Thoracic aorta (tissue), 2 donors: ENCODE data around the gene ACTG1. TPM values are rescaled to one million over a fixed set of nuclear protein-coding genes. Genes with fewer than 3 reads are reported as not detected.

Experiments used
- ATAC-seq: fragments of 150-250 bp; one replicate; pipeline ENCODE4 v1.8.0; 2017; ENCODE audit warnings: low read depth; ENCODE audit not compliant: insufficient number of reproducible peaks, low FRiP score
- DNase-seq: peaks from one replicate; pipeline ENCODE4 v3.0.0-alpha.2; 2020; ENCODE audit warnings: low spot score
- H3K27ac ChIP-seq, 2 donors: fragments of 200-600 bp; sonication (generic); 1 replicate in 1 of 2; 2 replicates in 1 of 2; pipeline ENCODE4 v1.5.1; 2016; ENCODE audit warnings: mild to moderate bottlenecking in 2 of 2, moderate library complexity in 2 of 2
- H3K27me3 ChIP-seq: fragments of 200-600 bp; sonication (generic); replicated peaks from 2 replicates; pipeline ENCODE4 v1.6.0; 2016; ENCODE audit warnings: mild to moderate bottlenecking; ENCODE audit not compliant: insufficient read depth
- H3K36me3 ChIP-seq: fragments of 200-600 bp; sonication (generic); one replicate; pipeline ENCODE4 v1.5.1; 2016
- H3K4me1 ChIP-seq, 2 donors: fragments of 200-600 bp; sonication (generic); 1 replicate in 1 of 2; 2 replicates in 1 of 2; pipeline versions ENCODE4 v1.5.1 to v1.6.0; 2016; ENCODE audit warnings: low read depth in 2 of 2, mild to moderate bottlenecking in 1 of 2; ENCODE audit not compliant: control insufficient read depth in 1 of 2
- H3K4me3 ChIP-seq: fragments of 200-600 bp; sonication (generic); 2 replicates; pipeline ENCODE4 v1.5.1; 2016; ENCODE audit warnings: mild to moderate bottlenecking
- H3K9me3 ChIP-seq: fragments of 200-600 bp; sonication (generic); 2 replicates; pipeline ENCODE4 v1.5.1; 2016
- total RNA-seq, 2 donors: library from RNA; depleted of rRNA; stranded (reverse); fragments of >200 nt; gene quantifications; one replicate each; pipeline versions ENCODE4 v1.1.0 to v1.2.3, GENCODE V29; 2016
- TF ChIP-seq, protein P1 (sequence below): fragments of 200-600 bp; sonication (generic); IDR thresholded peaks from one replicate; pipeline ENCODE4 v1.5.1; 2019; ENCODE audit warnings: antibody characterized with exemption

The ACTG1 gene
- total RNA-seq, 2 donors from 2014 or later = 4,421 to 4,935 TPM

DNA sequence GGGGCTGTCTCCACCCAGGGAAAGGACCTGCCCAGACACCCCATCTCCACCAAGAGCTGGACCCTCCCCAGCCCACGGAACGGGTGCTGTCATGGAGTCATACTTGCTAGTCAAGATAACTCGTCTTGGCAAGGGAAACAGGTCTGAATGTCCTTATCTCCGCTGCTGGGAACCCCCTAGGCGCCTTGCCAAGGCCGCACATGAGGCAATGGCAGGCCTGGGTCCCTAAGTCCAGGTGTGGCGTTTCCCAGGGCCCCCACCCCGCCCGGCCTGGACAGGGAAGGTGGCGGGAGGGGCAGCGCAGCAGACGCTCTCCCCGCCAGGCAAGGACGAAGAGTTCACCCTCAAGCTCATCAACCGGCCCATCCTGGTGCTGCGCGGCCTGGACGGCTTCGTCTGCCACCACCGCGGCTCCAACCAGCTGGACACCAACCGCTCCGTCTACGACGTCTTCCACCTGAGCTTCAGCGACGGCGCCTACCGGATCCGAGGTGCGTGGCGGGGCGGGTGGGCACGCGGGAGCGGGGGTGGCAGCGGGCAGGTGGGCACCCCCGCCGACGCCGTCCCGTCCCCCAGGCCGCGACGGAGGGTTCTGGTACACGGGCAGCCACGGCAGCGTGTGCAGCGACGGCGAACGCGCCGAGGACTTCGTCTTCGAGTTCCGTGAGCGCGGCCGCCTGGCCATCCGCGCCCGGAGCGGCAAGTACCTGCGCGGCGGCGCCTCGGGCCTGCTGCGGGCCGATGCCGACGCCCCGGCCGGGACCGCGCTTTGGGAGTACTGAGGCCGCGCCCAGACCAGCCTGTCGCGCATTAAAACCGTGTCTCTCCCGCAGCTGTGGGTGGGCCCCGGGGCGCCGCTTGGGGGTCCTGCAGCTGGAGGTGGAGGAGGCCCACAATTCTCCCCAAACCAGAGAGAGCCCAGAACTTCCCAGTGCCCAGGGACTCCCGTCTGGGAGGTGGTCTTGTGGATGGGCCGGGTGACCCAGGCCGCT is 24.0 kb upstream of the ACTG1 start:
- DNase-seq = no peak
- Histone ChIP-seq H3K4me3 (no peak overlapping the region), H3K4me1 (peaks cover 0 to 4% of the 10 kb centered on the region in 2 donors), H3K27ac (no peak overlapping the region), H3K9me3 (no peaks in the 10 kb centered on the region), H3K27me3 (no peaks in the 10 kb centered on the region), H3K36me3 (peaks cover 14% of the 10 kb centered on the region)
- TF ChIP-seq, protein P1, sequence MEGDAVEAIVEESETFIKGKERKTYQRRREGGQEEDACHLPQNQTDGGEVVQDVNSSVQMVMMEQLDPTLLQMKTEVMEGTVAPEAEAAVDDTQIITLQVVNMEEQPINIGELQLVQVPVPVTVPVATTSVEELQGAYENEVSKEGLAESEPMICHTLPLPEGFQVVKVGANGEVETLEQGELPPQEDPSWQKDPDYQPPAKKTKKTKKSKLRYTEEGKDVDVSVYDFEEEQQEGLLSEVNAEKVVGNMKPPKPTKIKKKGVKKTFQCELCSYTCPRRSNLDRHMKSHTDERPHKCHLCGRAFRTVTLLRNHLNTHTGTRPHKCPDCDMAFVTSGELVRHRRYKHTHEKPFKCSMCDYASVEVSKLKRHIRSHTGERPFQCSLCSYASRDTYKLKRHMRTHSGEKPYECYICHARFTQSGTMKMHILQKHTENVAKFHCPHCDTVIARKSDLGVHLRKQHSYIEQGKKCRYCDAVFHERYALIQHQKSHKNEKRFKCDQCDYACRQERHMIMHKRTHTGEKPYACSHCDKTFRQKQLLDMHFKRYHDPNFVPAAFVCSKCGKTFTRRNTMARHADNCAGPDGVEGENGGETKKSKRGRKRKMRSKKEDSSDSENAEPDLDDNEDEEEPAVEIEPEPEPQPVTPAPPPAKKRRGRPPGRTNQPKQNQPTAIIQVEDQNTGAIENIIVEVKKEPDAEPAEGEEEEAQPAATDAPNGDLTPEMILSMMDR = no peak
- ATAC-seq = no peak

DNA sequence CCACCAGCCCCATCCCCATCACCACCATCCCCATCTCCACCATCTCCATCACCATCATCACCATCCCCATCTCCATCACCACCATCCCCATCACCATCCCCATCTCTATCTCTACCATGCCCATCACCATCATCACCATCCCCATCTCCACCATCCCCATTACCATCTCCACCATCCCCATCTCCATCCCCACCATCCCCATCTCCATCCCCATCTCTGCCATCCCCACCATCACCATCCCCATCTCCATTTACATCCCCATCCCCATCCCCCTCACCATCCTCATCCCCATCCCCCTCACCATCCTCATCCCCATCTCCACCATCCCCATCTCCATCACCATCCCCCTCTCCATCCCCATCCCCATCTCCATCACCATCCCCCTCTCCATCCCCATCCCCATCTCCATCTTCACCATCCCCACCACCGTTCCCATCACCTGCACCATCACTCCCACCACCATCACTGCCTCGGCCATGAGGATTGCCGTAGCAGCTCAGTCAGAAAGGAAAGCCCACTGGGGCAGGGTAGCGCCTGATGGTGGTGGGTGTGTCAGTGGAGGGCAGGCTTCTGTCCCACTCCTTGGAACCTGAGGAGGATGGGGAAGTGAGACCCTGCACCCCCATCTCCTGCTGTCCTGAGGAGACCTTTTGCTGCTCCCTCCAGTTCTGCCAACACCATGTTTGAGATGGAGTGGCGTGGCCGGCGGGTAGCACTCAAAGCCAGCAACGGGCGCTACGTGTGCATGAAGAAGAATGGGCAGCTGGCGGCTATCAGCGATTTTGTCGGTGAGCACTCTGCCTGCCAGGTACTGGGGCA is 23.1 kb upstream of the ACTG1 start:
- ATAC-seq (no peak), DNase-seq (no peak)
- no peaks in the 10 kb centered on the region for H3K27me3 ChIP-seq
- TF ChIP-seq, protein P1 = no peak
- peaks cover 5% of the 10 kb centered on the region for H3K36me3 ChIP-seq
- H3K4me3 ChIP-seq = no peak overlapping the region
- H3K9me3 ChIP-seq = no peaks in the 10 kb centered on the region
- H3K27ac ChIP-seq = no peak overlapping the region
- H3K4me1 ChIP-seq = peaks cover 0 to 4% of the 10 kb centered on the region in 2 donors

DNA sequence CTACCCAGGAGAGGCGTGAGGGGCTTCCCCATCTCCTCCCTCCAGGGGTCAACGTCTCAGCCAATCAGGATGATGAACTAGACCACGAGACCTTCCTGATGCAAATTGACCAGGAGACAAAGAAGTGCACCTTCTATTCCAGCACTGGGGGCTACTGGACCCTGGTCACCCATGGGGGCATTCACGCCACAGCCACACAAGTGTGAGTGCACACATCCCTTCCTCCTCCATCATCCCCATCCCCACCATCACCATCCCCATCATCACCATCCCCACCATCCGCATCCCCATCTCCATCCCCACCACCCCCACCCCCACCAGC is 22.4 kb upstream of the ACTG1 start:
- no peaks in the 10 kb centered on the region for H3K27me3 ChIP-seq
- DNase-seq (no peak), ATAC-seq (no peak)
- H3K9me3 ChIP-seq = no peaks in the 10 kb centered on the region
- peaks cover 0 to 4% of the 10 kb centered on the region in 2 donors for H3K4me1 ChIP-seq
- H3K4me3 ChIP-seq = no peak overlapping the region
- no peak overlapping the region for H3K27ac ChIP-seq
- H3K36me3 ChIP-seq = peaks cover 1% of the 10 kb centered on the region
- TF ChIP-seq, protein P1 = no peak

DNA sequence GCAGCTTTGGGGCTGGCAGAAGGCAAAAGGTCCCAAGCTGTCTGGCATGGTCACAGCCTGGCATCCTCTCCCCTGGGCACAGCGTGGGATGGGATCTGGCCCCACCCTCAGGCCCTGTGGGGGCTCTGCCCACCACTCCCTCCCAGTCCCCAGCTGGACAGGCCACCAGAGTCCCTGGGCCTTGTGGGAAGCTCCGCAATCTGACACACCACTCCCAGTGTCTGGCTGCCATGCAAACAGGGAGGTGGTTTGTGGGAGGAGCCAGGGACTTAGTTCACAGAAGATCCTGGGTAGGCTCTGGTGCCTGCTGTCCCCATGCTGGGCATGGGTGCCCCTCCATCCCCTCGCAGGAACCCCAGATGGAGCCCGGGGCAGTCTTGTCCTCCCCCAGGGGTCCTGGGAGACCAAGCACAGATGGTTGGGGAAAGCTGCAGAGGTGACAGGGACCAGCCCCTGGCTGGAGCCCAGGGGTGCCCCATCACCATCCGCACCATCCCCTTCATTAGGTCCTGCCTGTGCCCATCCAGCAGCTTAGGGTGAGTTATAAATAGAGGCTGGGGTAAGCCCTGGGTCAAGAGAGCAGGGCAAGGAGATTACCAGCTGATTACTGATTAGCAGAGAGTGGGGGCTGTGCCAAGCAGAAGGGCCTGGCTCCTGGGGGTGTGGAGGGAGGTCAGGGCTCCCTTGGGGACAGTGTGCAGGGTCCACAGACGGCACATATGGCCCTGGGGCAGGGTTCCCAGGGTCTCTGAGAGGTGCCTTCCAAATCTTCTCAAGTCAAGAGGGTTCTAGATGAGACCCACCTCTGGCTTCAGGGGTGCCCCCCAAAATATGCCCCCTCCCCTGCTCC is 21.8 kb upstream of the ACTG1 start:
- no peaks in the 10 kb centered on the region for H3K36me3 ChIP-seq
- ATAC-seq (no peak), DNase-seq (no peak)
- H3K27ac ChIP-seq = no peak overlapping the region
- H3K27me3 ChIP-seq = no peaks in the 10 kb centered on the region
- TF ChIP-seq, protein P1 = no peak
- peaks cover 0 to 4% of the 10 kb centered on the region in 2 donors for H3K4me1 ChIP-seq
- H3K9me3 ChIP-seq = no peaks in the 10 kb centered on the region
- H3K4me3 ChIP-seq = no peak overlapping the region
